GM10266 (cell line): ENCODE data around the gene ZNF672.
"Not testable (repeated sequence)": the region's sequence is repeated elsewhere in the genome, so short reads cannot be mapped to it uniquely, and the experiment has no call there.

ENCODE experiments used
- DNase-seq: peaks from one replicate; pipeline ENCODE4 v3.0.0; 2012; ENCODE audit errors: extremely low spot score
- TF ChIP-seq, protein P1 (sequence below): IDR thresholded peaks from 2 replicates; pipeline ENCODE4 v1.5.1; 2012; ENCODE audit warnings: mild to moderate bottlenecking, low read depth; ENCODE audit not compliant: control insufficient read depth, insufficient read depth; ENCODE audit errors: missing control alignments

Gene ZNF672

DNA sequence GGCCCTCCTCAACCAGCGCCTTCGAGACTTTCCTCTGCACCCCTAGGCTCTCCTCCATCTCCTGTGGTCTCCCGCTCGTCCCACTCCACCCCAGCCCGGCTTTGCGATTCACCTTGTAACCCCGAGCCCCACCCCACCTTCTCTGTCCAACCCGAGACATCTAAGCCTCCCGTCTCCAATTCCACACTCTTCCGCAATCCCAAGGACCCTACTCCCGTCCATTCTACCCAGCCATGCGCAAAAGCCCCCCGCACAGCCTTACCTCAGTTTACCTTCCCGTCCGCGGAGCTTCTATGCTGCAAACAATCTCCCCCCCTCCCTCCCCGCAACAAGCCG, 12.5 kb upstream of the ZNF672 start:
- TF ChIP-seq, protein P1, sequence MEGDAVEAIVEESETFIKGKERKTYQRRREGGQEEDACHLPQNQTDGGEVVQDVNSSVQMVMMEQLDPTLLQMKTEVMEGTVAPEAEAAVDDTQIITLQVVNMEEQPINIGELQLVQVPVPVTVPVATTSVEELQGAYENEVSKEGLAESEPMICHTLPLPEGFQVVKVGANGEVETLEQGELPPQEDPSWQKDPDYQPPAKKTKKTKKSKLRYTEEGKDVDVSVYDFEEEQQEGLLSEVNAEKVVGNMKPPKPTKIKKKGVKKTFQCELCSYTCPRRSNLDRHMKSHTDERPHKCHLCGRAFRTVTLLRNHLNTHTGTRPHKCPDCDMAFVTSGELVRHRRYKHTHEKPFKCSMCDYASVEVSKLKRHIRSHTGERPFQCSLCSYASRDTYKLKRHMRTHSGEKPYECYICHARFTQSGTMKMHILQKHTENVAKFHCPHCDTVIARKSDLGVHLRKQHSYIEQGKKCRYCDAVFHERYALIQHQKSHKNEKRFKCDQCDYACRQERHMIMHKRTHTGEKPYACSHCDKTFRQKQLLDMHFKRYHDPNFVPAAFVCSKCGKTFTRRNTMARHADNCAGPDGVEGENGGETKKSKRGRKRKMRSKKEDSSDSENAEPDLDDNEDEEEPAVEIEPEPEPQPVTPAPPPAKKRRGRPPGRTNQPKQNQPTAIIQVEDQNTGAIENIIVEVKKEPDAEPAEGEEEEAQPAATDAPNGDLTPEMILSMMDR: no peak
- DNase-seq: no peak

DNA sequence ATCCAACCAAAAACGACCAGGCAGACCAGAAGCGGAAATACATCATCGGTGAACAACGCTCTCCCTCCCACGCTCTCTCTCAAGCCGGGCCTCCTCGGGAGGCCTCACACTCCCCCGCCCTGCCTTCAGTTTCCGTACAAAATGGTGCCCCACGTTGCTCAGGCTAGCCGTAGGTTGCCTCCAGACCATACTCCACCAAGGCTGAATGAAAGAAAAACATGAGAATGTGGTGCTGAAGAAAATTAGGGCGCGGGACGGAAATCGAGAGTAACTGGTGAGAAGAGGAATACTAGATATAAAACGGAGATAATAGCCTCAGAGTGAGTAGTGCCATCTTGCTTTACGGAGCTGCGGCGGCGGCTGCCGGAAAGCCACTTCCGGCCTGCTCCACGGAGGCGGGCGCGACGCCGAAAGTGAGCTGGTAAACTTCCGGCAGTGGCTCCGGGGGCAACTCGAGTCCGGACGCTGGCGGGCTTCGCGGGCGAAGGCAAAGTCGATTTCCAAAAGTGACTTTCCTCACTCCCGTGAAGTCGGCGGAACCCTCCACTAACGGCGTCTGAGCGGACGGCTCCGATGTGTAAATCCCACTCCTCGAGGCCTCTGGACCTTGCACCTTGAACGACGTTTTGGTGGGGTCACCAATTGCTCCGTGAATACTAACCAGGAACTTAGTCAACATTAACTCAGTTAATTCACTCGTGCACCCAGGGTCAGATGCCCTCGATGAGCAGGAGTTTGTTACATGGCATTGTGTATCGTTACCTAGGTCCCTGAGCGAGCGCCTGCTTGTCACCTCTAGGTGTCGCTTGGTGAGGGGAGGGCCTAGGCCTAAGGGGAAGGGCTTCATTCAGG, 11.9 kb upstream of the ZNF672 start, which contains the start of gene SH3BP5L:
SH3BP5L (minus strand) TSS at position 7 of the 852 bp plus-strand sequence. CDS start 980 bp downstream, outside the sequence.
- peak; percentile 95 for DNase-seq

DNA sequence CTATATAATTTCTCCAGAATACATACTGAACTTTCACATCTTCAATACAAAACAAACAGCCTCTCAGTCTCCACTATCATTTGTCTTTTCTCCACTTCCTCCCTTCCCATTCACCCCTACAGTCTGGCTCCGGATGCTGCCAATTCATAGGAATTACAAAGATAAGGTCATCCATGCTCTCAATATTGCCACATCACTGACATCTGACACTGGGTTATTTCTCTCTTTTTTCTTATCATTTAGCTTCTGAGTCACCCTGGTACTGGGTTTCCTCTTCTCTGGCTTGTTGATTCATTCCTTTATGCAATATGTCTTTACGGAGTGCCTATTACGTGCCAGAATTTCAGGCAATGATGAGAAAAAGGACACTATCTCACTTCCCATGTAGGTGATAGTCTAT, 9.2 kb upstream of the ZNF672 start:
- DNase-seq: no peak
- TF ChIP-seq, protein P1: no peak

More for the DNA sequence above, 11.9 kb upstream of the ZNF672 start, which contains the start of gene SH3BP5L:
- TF ChIP-seq, protein P1: peak; percentile 86

DNA sequence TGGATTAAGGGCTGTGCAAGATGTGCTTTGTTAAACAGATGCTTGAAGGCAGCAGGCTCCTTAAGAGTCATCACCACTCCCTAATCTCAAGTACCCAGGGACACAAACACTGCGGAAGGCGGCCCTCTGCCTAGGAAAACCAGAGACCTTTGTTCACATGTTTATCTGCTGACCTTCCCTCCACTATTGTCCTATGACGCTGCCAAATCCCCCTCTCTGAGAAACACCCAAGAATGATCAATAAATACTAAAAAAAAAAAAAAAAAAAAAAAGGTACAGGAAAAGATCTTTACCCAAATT, 7.4 kb upstream of the ZNF672 start:
- not testable (repeated sequence) for DNase-seq

DNA sequence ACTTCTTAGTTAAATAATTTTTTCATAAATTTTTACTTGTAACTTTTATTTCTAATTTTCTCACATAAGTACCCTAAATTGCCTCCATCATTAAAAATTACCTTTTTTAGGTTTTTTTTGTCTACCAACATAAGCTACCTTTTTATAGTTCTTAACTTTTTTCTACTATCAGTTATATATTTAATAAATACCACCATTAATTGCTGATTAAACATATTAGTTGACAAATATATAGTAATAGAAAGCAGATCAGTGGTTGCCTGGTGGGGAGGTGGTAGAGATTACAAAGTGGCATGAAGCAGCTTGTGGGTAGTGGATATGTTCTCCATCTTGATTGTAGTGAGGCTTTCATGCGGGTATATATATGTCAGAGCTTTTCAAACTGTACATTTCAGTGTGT, 6.2 kb upstream of the ZNF672 start:
- TF ChIP-seq, protein P1: no peak

DNA sequence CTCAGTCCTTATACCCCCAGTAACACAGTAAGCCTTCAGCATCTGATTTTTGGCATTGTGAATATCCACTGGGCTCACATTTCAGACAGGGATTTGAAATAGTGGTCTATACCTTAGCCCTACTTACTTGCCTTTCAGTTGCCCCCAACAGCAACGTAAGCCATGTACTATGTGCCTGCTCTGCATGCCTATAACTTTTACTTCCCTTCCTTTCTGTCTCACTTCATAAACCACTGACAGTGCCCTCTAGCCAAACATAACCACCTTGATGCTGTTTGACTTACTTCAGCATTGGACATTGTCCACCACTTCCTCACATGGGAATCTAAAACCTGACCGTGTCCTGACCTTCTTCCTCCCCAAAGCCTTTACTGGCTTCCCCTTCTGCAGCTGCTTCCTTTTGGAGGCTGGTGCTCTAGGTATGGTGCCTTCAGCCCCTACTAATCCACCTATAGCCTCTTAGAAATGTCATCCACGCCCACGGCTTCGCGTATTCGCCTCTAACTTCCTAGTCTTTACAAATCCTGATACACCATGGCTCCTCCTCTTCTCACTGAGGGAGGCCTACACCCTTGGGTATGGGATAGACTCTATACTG, 3.6 kb upstream of the ZNF672 start:
- no peak for DNase-seq
- TF ChIP-seq, protein P1: no peak

More for the DNA sequence above, 6.2 kb upstream of the ZNF672 start:
- no peak for DNase-seq

DNA sequence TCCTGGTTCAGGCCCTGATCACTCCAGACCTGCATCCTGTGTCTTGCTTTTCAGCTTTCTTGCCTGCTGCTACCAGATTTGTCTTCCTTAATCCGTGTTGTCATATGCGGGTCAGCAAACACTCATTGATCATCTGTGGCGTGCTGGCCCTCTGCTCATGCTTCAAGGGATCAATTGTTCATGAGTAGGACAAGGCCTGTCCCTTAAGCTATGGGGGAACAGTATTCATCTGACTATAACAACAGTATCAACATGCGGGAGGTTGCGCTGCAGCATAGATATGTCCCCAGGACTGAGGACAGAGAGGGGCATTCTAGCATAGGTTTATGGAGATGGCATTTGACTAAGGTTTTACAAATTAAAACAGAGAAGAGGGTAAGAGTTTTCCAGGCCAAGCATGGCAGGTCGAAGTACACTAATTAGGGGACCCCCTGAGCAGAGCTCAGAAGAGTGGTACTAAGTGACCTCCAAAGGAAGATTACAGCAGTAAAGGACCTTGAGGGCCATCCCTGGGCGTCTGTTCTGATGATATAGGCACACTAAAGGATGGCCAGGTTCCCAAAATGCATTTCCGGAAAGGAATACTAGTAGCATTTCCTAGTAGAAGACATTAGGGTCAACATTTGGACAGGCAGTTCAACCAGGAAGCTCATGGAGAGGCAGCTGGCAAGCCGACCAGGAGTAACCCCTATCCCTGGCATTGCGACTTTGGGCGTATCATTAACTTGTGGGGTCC, 811 bp upstream of the ZNF672 start:
- TF ChIP-seq, protein P1: no peak
- DNase-seq: no peak
